Lung (tissue), 12 donors: ENCODE results near the gene FHL1. TPM values are rescaled to one million over a fixed set of nuclear protein-coding genes. Genes with fewer than 3 reads are reported as not detected.

Experiments used
- ATAC-seq: fragments of 200-7000 bp; cut with Tn5 transposase; one replicate; pipeline ENCODE4 v1.9.1; 2020; ENCODE audit warnings: moderate number of reproducible peaks; ENCODE audit not compliant: insufficient read depth, low FRiP score
- DNase-seq, 3 donors: peaks; one replicate each; pipeline ENCODE4 v3.0.0-alpha.2; 2013 to 2017
- H3K27ac ChIP-seq, 2 donors: one replicate each; pipeline ENCODE4 v1.5.1; 2013; ENCODE audit warnings: mild to moderate bottlenecking in 2 of 2, moderate library complexity in 2 of 2, control low read depth in 1 of 2, inconsistent platforms in 1 of 2, low read depth in 1 of 2, low read length in 1 of 2
- H3K27me3 ChIP-seq, 3 donors: one replicate each; pipeline ENCODE4 v1.5.1; 2013; ENCODE audit warnings: low read length in 2 of 3; ENCODE audit not compliant: control insufficient read depth in 3 of 3, insufficient read depth in 3 of 3
- H3K36me3 ChIP-seq, 4 donors: one replicate each; pipeline ENCODE4 v1.5.1; 2013; ENCODE audit warnings: low read length in 4 of 4, mild to moderate bottlenecking in 1 of 4, moderate library complexity in 1 of 4; ENCODE audit not compliant: control insufficient read depth in 4 of 4, insufficient read depth in 4 of 4
- H3K4me1 ChIP-seq, 5 donors: one replicate each; pipeline ENCODE4 v1.5.1; 2013; ENCODE audit warnings: low read length in 5 of 5, mild to moderate bottlenecking in 2 of 5, moderate library complexity in 1 of 5; ENCODE audit not compliant: control insufficient read depth in 5 of 5, insufficient read depth in 5 of 5
- H3K4me3 ChIP-seq: one replicate; pipeline ENCODE4 v1.5.1; 2013; ENCODE audit warnings: mild to moderate bottlenecking, control low read depth, moderate library complexity
- H3K9ac ChIP-seq, 2 donors: one replicate each; pipeline ENCODE4 v1.5.1; 2013; ENCODE audit warnings: low read length in 2 of 2, control low read depth in 1 of 2; ENCODE audit not compliant: insufficient read depth in 1 of 2
- H3K9me3 ChIP-seq, 4 donors: one replicate each; pipeline ENCODE4 v1.5.1; 2013; ENCODE audit warnings: low read length in 3 of 4, mild to moderate bottlenecking in 1 of 4, moderate library complexity in 1 of 4; ENCODE audit not compliant: control insufficient read depth in 4 of 4, insufficient read depth in 3 of 4
- WGBS, 2 donors: extraction: QIAGEN DNeasy Blood & Tissue Kit; methylation state at CpG; one replicate each; pipeline ENCODE4 v1.1.7; 2013; 5-methylcytosine and 5-hydroxymethylcytosine counted together
- polyA plus RNA-seq, 2 donors: library from polyadenylated mRNA; stranded (reverse); fragments of 200-250 nt; gene quantifications; one replicate each; pipeline ENCODE4 v1.2.1, GENCODE V29; 2013
- total RNA-seq, 2 donors: library from RNA; depleted of rRNA in 1 of 2; stranded (reverse); fragments of >200 nt in 1 of 2; gene quantifications; one replicate each; pipeline ENCODE4 v1.2.1, GENCODE V29; 2014 to 2021
- TF ChIP-seq, protein P1 (sequence below): IDR thresholded peaks from 2 replicates; pipeline ENCODE4 v1.5.1; 2012; ENCODE audit warnings: mild to moderate bottlenecking; ENCODE audit errors: control extremely low read depth, extremely low read depth
- donor health status: control.
- donor health status: control.
- donor health status: Bipolar disorder and iron deficiency.
- donor health status: healthy.
- donor health status: DM: yes; HTN: yes; CAD: no.

The FHL1 gene
- total and polyA plus RNA-seq, 4 donors: 49.6 to 313 (median 150) TPM

- ATAC-seq: no peak
- TF ChIP-seq, protein P1, sequence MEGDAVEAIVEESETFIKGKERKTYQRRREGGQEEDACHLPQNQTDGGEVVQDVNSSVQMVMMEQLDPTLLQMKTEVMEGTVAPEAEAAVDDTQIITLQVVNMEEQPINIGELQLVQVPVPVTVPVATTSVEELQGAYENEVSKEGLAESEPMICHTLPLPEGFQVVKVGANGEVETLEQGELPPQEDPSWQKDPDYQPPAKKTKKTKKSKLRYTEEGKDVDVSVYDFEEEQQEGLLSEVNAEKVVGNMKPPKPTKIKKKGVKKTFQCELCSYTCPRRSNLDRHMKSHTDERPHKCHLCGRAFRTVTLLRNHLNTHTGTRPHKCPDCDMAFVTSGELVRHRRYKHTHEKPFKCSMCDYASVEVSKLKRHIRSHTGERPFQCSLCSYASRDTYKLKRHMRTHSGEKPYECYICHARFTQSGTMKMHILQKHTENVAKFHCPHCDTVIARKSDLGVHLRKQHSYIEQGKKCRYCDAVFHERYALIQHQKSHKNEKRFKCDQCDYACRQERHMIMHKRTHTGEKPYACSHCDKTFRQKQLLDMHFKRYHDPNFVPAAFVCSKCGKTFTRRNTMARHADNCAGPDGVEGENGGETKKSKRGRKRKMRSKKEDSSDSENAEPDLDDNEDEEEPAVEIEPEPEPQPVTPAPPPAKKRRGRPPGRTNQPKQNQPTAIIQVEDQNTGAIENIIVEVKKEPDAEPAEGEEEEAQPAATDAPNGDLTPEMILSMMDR: no peak
- H3K9me3 ChIP-seq: peaks cover 0 to 2% (median 0%) of the 10 kb centered on the region in 4 donors
- H3K9ac ChIP-seq: no peak overlapping the region
- H3K36me3 ChIP-seq: no peaks in the 10 kb centered on the region
- DNase-seq: no peak
- peaks cover 0 to 37% (median 4%) of the 10 kb centered on the region in 5 donors for H3K4me1 ChIP-seq
- H3K4me3 ChIP-seq: no peak overlapping the region
- peaks cover 0 to 4% (median 3%) of the 10 kb centered on the region in 3 donors for H3K27me3 ChIP-seq
- WGBS, 2 donors: 48 to 57% methylated on average over 2 of the region's 2 CpGs
- peak overlapping the region in 1 of 2 donors; percentile 87 for H3K27ac ChIP-seq
These were observed 44.8 kb downstream of the FHL1 start for GRCh38 chrX:136192135-136192534.

GRCh38 chrX:136192839-136193414, 45.6 kb downstream of the FHL1 start:
- no peak for DNase-seq
- ATAC-seq: peak; percentile 13
- H3K4me3 ChIP-seq: no peak overlapping the region
- 9 to 60% methylated on average over 3 of the region's 3 CpGs for WGBS, 2 donors
- H3K4me1 ChIP-seq: peaks cover 0 to 37% (median 4%) of the 10 kb centered on the region in 5 donors
- no peak overlapping the region for H3K9ac ChIP-seq
- H3K9me3 ChIP-seq: peaks cover 0 to 2% (median 0%) of the 10 kb centered on the region in 4 donors
- peaks cover 0 to 4% (median 3%) of the 10 kb centered on the region in 3 donors for H3K27me3 ChIP-seq
- H3K36me3 ChIP-seq: no peaks in the 10 kb centered on the region
- TF ChIP-seq, protein P1: no peak
- H3K27ac ChIP-seq: peak overlapping the region in 1 of 2 donors; percentile 87

GRCh38 chrX:136193771-136194170, 46.4 kb downstream of the FHL1 start:
- ATAC-seq (no peak), DNase-seq (no peak)
- TF ChIP-seq, protein P1: no peak
- Histone ChIP-seq H3K36me3 (no peaks in the 10 kb centered on the region), H3K27me3 (peaks cover 0 to 4% (median 3%) of the 10 kb centered on the region in 3 donors), H3K4me3 (no peak overlapping the region), H3K4me1 (peaks cover 0 to 37% (median 4%) of the 10 kb centered on the region in 5 donors), H3K9me3 (peaks cover 0 to 2% (median 0%) of the 10 kb centered on the region in 4 donors), H3K9ac (no peak overlapping the region), H3K27ac (peak overlapping the region in 1 of 2 donors; percentile 87)
- WGBS, 2 donors: 8 to 35% methylated on average over 4 of the region's 4 CpGs
